SK-N-MC (cell line): ENCODE measurements around the gene UXS1.

Experiments
- EZH2 ChIP-seq: fragments of 200-600 bp; sonication (generic); IDR thresholded peaks from one replicate; pipeline ENCODE4 v1.6.1; 2017; ENCODE audit warnings: antibody characterized with exemption
- POLR2AphosphoS5 ChIP-seq: IDR thresholded peaks from 2 replicates; pipeline ENCODE4 v1.6.1; 2012; ENCODE audit warnings: mild to moderate bottlenecking, low read depth, low read length, borderline replicate concordance

DNA sequence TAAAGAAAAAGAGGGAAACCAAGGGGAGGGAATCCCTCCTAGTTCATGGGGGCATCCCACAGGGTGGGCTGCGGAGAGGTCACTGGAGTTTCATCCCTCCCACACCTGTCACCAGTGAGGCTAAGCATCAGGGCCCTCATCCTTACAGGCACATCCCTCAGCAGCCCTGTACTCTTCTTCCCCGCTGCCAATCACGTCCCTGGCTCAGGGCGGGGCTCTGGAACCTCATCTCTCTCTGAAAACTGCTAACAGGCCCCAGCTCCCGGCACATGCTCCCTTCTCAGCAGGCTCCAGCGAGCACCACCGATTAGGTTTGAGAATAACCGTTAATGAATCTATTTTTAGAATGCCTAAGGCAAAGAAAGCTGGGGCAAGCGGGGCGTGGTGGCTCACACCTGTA is 13.0 kb downstream of the UXS1 start:
- TF ChIP-seq POLR2AphosphoS5 (no peak), EZH2 (no peak)
